NB4 (cell line): Measurements from ENCODE around the gene BACE2.

Experiments used
- MYC ChIP-seq: IDR thresholded peaks from 2 replicates; pipeline ENCODE4 v1.6.1; 2011; ENCODE audit warnings: low read depth, low read length
- POLR2A ChIP-seq: IDR thresholded peaks from 2 replicates; pipeline ENCODE4 v1.6.1; 2011; ENCODE audit warnings: mild to moderate bottlenecking; ENCODE audit not compliant: insufficient read length; ENCODE audit errors: extremely low read depth
- TF ChIP-seq, protein P1 (sequence below): IDR thresholded peaks from 2 replicates; pipeline ENCODE4 v1.6.1; 2011; ENCODE audit warnings: low read depth, low read length
- TF ChIP-seq, protein P2 (sequence below): IDR thresholded peaks from one replicate; pipeline ENCODE4 v1.5.1; 2012; ENCODE audit warnings: low read depth, low read length

DNA sequence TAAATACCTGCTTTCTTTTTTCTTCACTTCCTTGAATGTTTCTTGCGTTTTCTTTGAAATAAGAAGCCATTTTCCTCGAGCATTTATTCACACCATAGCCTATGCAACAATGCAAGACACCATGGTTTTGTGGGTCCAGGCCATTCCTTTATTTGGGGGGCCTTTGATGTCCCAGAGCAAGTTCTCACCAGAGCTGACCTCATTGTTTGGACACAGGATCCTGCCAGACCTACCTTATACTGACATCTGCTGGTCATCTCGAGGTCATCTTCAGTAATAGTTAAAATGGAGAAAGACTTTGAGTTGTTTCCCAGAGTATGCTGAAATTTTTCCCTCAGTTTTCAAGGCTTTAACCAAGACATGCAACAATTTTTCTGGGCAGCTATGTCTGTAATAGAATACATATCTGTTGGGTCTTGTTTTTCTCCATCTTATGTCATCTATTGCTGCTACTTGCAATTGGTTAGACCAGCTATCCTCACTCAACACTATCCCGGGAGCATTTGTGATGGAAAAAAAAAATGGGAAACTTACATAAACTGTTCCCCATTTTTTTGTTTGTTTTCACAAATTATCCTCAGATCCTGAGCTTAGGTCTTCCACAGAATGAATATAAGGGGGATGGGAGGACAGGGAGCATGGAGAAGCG is 34.0 kb upstream of the BACE2 start:
- TF ChIP-seq, protein P1, sequence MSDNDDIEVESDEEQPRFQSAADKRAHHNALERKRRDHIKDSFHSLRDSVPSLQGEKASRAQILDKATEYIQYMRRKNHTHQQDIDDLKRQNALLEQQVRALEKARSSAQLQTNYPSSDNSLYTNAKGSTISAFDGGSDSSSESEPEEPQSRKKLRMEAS = no peak
- TF ChIP-seq POLR2A = no peak
- TF ChIP-seq, protein P2, sequence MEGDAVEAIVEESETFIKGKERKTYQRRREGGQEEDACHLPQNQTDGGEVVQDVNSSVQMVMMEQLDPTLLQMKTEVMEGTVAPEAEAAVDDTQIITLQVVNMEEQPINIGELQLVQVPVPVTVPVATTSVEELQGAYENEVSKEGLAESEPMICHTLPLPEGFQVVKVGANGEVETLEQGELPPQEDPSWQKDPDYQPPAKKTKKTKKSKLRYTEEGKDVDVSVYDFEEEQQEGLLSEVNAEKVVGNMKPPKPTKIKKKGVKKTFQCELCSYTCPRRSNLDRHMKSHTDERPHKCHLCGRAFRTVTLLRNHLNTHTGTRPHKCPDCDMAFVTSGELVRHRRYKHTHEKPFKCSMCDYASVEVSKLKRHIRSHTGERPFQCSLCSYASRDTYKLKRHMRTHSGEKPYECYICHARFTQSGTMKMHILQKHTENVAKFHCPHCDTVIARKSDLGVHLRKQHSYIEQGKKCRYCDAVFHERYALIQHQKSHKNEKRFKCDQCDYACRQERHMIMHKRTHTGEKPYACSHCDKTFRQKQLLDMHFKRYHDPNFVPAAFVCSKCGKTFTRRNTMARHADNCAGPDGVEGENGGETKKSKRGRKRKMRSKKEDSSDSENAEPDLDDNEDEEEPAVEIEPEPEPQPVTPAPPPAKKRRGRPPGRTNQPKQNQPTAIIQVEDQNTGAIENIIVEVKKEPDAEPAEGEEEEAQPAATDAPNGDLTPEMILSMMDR = peak; percentile 46
- TF ChIP-seq MYC = no peak
